NCI-H526 (cell line): ENCODE data around the gene TMEM220.
"Not testable (repeated sequence)": the region's sequence is repeated elsewhere in the genome, so short reads cannot be mapped to it uniquely, and the experiment has no call there.

Experiments
- DNase-seq, 2 experiments: peaks; one replicate each; lab custom pipeline; 2025; lab: John Stamatoyannopoulos, UW

The TMEM220 gene

DNA sequence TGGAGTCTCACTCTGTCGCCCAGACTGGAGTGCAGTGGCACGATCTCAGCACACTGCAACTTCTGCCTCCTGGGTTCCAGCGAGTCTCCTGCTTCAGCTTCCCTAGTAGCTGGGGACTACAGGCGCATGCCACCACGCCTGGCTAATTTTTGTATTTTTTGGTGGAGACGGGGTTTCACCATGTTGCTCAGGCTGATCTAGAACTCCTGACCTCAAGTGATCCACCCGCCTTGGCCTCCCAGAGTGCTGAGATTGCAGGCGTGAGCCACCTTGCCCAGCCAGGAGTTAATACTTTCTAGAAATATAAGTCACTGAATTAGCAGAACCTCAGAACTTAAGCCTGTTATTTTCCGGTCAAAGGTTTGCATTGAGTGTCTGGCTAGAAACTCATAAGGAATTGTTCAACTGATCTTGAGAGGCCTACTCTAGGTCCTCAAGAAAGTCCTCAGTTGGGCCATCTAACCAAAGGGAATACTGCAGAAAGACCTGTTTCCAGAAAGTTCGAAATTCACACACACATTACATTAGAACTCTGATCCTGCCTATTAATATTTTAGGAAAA lies 1.4 kb downstream of the TMEM220 start:
- no peak for DNase-seq

GRCh38 chr17:10727192-10727591 lies 2.6 kb downstream of the TMEM220 start:
- no peak for DNase-seq

GRCh38 chr17:10726196-10726595 lies 3.6 kb downstream of the TMEM220 start:
- no peak for DNase-seq

DNA sequence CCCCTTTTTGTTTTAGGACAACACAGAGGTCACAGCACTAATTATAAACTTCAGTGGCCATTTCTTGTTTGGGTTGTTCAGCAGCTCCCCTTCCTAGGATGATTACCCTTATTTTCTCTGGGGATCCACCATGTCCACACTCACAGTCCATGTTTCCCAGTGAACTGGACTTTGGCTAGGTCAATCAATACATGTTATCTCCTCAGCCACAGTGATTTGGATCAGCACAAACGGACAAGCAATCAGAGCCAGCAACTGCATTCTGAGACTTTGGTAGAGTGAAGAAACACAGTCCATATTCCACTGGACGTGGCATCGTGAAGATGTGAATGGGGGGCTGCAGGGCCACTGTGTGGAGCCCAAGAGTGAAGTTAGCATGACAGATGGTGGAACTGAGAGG lies 4.6 kb downstream of the TMEM220 start:
- DNase-seq = no peak

DNA sequence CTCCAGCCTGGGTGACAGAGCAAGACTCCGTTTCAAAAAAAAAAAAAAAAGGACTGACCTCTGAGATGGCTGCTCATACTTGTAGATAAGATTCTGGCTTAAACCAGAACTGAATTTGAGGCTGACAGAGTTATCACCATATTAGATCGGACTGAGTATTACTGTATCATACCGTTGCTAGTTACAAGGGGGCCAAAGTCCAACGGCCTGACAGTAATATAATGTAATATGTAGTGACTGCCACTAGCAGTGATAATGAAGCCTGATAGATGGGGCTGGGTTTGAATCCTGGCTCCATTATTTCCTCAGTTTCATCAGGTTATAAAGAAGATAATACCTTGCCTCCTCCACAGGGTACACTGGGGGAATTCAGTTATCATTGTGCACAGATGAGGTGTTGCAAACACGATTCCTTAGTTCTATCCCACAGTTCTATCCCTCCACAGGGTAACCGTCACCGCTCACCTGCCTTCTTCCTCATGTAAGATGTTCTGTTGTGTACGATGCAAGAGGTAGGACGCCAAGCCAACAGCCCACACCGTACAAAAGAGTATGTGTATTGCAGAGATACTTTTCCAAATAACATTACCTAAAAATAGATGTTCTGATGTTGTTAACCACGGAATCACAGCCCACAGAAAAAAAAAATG lies 5.2 kb downstream of the TMEM220 start:
- peak in 1 of 2 experiments; percentile 5 for DNase-seq

GRCh38 chr17:10718547-10718946 lies 11.3 kb downstream of the TMEM220 start:
- DNase-seq = no peak

GRCh38 chr17:10716218-10716617 lies 13.6 kb downstream of the TMEM220 start:
- no peak for DNase-seq

- no peak for DNase-seq
These were observed 16.5 kb downstream of the TMEM220 start for GRCh38 chr17:10713318-10713717.

DNA sequence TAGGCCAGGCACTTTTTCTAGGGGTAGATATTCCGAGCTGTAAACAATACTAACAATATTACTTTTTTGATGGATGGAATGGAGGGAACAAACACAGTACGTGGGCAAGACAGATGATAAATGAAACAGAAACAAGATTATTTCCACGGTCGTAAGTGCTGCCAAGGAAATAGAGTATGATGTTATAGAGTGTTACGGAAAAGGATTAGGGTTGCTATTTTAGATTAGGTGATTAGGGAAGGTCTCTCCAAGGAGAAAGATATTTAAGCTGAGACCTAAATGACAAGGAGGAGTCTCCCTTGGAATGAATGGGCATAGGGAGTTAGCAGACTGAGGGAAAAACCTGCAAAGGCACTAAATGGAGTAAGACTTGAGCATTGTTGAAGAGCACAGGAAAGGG lies 24.1 kb downstream of the TMEM220 start:
- DNase-seq = no peak

- DNase-seq = no peak
These were observed 27.2 kb downstream of the TMEM220 start for GRCh38 chr17:10702574-10702973.

DNA sequence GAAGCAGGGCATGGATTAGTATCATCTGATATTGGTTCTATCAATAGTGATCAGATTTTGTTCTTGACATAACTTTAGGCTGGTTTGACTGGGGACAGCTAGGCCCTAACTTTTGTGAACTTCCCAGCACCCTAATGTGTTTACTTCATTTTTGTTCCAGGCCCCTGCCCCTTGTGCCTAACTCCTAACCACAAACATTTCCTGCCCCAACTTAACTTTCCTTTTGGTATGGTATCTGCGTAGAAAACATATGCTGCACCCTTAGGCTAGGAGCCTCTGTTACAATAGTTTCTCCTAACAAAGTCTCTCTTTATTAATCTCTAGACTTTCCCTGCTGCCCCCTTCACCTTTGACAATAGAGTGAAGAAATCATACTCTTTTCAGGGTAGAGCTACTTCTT lies 30.0 kb downstream of the TMEM220 start:
- DNase-seq = no peak

DNA sequence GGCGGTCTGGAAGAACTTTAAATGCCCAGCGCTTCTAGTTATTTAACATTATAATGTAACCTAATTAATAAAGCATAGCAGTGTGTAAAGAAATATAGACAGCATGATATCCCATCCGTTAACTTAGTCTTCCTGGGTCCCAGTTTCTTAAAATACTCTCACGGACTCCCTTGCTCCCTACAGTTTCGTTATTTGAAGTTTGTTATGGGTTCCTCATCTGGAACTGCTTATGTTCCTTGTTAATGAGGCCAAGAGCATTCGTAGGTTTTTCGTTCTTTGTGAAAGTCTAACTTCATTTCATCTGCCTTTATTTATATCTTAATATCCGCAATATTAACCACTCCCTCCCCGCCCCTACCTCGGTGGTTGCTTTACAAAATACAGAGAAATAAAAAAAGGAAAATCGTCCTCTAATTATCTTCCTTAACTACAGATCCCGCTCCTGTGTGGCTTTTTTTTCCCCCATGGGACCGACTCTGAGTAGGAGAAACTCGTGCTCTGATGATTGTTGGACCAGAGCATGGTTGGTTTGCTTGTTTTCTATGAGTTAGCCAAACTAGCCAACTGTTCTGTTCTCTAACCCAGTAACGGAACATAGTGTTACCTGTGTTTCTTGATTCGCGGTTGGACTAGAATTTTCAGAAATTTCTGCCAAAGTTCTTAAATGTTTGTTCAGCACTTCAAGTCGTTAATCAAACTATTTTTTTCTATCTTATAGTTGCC lies 31.6 kb downstream of the TMEM220 start:
- peak in 1 of 2 experiments; percentile 4 for DNase-seq

DNA sequence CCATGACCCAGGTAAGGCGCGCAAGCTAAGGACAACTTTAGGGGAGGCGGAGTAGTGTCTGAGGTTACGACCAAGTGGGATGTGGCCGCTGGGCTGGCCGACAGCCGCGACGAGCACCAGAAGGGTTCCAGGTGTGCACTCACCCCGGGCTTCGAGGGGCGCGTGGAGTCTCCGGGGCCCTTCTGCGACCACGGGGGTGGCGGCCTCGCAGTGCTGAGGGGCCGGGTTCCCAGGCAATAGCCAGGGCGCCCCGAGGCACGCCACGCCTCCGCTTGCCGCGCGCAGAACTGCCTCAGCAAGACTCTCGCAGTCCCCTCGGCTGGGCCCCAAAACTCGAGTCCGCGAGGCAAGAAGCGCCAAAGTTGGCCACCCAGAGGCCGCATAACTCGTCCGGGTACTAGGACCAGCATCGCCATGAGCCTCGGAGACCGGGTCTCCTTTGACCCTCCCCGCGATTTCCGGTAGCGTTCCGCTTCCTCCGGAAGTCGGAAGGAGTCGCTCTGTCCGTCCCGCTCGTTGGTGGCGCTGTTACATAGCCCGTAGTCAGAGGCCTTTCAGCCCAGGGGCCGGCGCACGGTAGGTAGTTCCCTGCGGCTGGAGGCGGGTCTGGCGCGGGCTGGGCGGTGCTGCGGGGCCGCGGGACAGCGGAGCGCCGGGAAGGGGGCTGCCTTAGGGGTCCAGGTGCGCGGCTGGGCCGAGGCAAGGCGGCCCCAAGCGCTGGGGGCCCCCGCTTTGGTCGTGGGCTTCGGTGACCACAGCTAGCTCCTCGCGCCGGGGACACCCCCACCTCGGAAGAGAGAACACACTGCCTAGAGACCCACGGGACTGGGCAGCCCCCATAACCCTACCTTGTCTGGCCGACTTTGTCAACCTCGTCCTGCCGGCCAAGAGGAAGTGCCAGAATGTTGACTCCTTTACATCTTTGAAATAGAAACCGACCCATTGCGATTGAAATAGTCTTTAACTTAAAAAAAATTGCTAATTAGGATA lies 32.4 kb downstream of the TMEM220 start, which contains the start of the genes ADPRM and SCO1:
Gene ADPRM, plus strand, starts transcription at position 503 of the 990 bp plus-strand sequence. CDS start 7,333 bp downstream, outside the sequence.
Gene SCO1, minus strand, starts transcription at position 442 of the 990 bp plus-strand sequence. Its CDS starts 26 bp downstream, at position 416.
- DNase-seq = peak; percentile 84 to 95

GRCh38 chr17:10695875-10696407 lies 33.9 kb downstream of the TMEM220 start:
- not testable (repeated sequence) for DNase-seq

DNA sequence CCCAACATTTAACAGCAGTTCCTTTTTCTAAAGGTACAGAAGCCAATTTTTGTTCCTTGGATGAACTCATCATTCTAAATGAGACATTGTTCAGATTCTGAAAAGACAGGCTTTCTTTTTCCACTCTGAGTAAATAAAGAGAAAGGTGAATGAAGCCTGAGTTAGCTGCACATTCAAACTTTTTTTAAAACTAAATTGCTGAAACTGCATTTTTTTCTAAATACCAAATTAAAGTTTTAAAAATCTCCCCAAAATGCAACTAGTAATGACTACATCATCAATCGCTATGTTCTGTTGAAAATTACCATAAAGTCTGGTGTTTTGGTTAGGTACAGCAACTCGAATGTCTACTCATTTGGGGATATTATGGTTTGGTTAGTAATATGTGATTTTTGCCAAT lies 42.3 kb downstream of the TMEM220 start:
- no peak for DNase-seq

- DNase-seq = peak; percentile 2 to 14
These were observed 46.0 kb downstream of the TMEM220 start for GRCh38 chr17:10683853-10684252.

- DNase-seq = no peak
These were observed 47.9 kb downstream of the TMEM220 start for GRCh38 chr17:10681866-10682446.

DNA sequence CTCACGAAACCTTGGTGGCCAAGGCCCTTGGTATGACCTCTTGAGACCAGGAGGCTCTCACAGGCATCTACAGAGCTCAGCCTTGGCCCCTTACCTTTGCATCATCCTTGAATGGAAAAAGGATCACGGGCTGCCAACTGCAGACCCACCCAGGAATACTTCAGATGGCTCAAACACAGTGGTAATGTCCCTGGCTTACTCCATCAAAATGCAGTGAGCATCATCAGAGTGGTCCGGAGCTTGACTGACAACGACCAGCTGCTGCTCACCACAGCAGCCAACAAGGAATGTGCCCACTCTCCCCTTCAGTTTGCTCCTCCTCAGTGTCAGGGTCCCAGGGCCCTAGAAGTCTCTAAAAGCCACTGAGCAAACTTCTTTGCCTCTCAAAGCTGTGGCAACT lies 55.1 kb downstream of the TMEM220 start:
- DNase-seq = no peak

DNA sequence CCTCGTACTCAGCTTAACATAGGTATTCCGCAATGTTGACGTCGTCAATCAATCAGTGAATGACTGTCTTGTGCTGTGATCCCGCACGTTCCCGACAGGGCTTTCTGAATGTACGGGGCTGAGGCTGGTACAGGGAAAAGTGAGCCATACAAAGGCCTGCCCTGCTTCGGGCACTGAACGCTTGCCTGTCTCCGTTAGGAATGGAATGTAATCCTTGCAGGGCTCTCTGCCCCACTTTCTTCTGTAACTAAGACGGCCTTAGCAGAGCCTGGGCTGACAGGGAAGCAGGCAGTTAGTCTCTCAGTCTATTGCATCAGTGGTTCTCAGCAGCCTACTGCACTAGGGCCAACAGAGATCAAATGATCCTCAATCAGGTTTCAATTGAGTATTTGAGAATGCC lies 56.5 kb downstream of the TMEM220 start:
- DNase-seq = no peak

DNA sequence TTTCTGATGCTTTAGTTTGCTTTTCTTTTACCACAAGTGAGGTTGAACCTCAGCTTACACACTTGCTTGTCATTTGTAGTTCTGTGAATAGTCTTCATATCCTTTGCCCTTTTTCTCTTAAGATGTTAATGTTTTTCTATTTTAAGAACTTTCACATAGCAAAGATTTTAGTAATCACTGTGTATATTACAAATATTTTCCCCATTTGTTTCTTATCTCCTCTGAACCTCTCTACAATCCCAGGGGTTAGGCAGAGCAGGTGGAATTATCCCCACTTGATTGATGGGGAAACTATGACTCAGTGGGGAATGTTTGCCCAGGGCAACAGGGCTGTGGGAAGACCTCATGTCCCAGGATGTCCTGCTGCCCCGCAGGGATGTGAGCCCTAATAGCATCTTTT lies 61.0 kb downstream of the TMEM220 start:
- no peak for DNase-seq

DNA sequence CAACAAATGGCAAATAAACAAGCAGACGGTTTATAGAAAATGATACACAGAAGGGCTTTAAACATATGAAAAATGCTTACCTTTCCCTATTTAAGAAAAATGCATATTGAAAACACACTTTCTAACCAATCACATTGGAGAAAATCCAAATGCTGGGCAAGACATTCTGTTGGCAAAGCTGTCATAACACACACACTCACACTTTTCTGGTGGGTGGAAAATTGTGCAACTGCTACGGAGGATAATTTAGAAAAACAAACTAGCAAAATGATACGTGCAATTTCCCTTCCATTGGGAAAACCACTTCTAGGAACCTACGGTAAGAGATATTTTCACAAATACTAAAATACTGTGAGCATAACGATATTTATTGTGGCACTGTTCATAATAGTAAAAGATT lies 62.9 kb downstream of the TMEM220 start:
- DNase-seq = no peak
